Stimulated activated CD8-positive, alpha-beta memory T cell treated with anti-CD3 and anti-CD28 coated beads, Interleukin-15, amount 100 ng/mL, for 48 hours (primary cell): ENCODE measurements around the gene HEXD.
"Not testable (repeated sequence)": the region's sequence is repeated elsewhere in the genome, so short reads cannot be mapped to it uniquely, and the experiment has no call there.

ENCODE experiments used
- DNase-seq, 2 donors: peaks; one replicate each; pipeline ENCODE4 v3.0.0-alpha.2; 2020; ENCODE audit warnings: low read depth in 2 of 2

Gene HEXD

GRCh38 chr17:82418001-82418986 lies at the start of gene HEXD, which contains the start of gene OGFOD3:
HEXD (plus strand) TSS chr17:82418347; CDS start chr17:82419800, 1,453 bp downstream.
OGFOD3 (minus strand) TSS chr17:82418586; CDS start chr17:82418485, 101 bp downstream.
- DNase-seq, result peak; percentile 78

GRCh38 chr17:82369211-82369610 lies 48.9 kb upstream of the HEXD start:
- DNase-seq, result no peak

- no peak for DNase-seq
These were observed 47.4 kb upstream of the HEXD start for GRCh38 chr17:82370471-82371332.

- no peak for DNase-seq
These were observed 46.6 kb upstream of the HEXD start, which contains the start of gene UTS2R for GRCh38 chr17:82371333-82372248. UTS2R (plus strand) TSS chr17:82371765; CDS start chr17:82374325, 2,560 bp downstream.

GRCh38 chr17:82372249-82373071 lies 45.7 kb upstream of the HEXD start:
- no peak for DNase-seq

- DNase-seq, result not testable (repeated sequence)
These were observed 45.1 kb upstream of the HEXD start for GRCh38 chr17:82373072-82373452.

- DNase-seq, result no peak
These were observed 44.2 kb upstream of the HEXD start for GRCh38 chr17:82373731-82374625.

GRCh38 chr17:82374626-82375331 lies 43.4 kb upstream of the HEXD start:
- DNase-seq, result no peak

- no peak for DNase-seq
These were observed 42.6 kb upstream of the HEXD start for GRCh38 chr17:82375359-82376041.

- no peak for DNase-seq
These were observed 42.0 kb upstream of the HEXD start for GRCh38 chr17:82376042-82376730.

GRCh38 chr17:82377294-82377693 lies 40.9 kb upstream of the HEXD start:
- DNase-seq, result not testable (repeated sequence)

- DNase-seq, result no peak
These were observed 40.0 kb upstream of the HEXD start for GRCh38 chr17:82377924-82378740.

GRCh38 chr17:82378741-82379021 lies 39.5 kb upstream of the HEXD start:
- DNase-seq, result no peak

GRCh38 chr17:82380860-82381702 lies 37.1 kb upstream of the HEXD start:
- DNase-seq, result no peak

GRCh38 chr17:82381703-82382009 lies 36.5 kb upstream of the HEXD start:
- not testable (repeated sequence) for DNase-seq
